H9 (cell line): Measurements from ENCODE around the gene SLC25A40. TPM values are rescaled to one million over a fixed set of nuclear protein-coding genes. Genes with fewer than 3 reads are reported as not detected.

Experiments used
- DNase-seq: peaks from one replicate; pipeline ENCODE4 v3.0.0-alpha.2; 2017
- H2AFZ ChIP-seq: one replicate; pipeline ENCODE4 v1.6.1; 2013; ENCODE audit warnings: mild to moderate bottlenecking, low read length, control low read depth, moderate library complexity
- H2AK5ac ChIP-seq: 2 replicates; pipeline ENCODE4 v1.6.1; 2013; ENCODE audit warnings: low read length, control low read depth, mixed read lengths; ENCODE audit not compliant: insufficient read length
- H2BK120ac ChIP-seq: one replicate; pipeline ENCODE4 v1.6.1; 2013; ENCODE audit warnings: low read depth, mild to moderate bottlenecking, low read length, control low read depth, inconsistent platforms; ENCODE audit not compliant: poor library complexity, severe bottlenecking
- H2BK12ac ChIP-seq: 2 replicates; pipeline ENCODE4 v1.6.1; 2013; ENCODE audit warnings: low read length, control low read depth, mixed read lengths, low read depth; ENCODE audit not compliant: insufficient read length
- H2BK15ac ChIP-seq: 2 replicates; pipeline ENCODE4 v1.6.1; 2013; ENCODE audit warnings: low read depth, low read length, control low read depth
- H2BK20ac ChIP-seq: one replicate; pipeline ENCODE4 v1.6.1; 2013; ENCODE audit warnings: low read depth, mild to moderate bottlenecking, low read length, control low read depth, inconsistent platforms; ENCODE audit not compliant: poor library complexity, severe bottlenecking
- H2BK5ac ChIP-seq: 2 replicates; pipeline ENCODE4 v1.6.1; 2013; ENCODE audit warnings: low read length, control low read depth, mixed read lengths; ENCODE audit not compliant: insufficient read length
- H3K14ac ChIP-seq: 2 replicates; pipeline ENCODE4 v1.6.1; 2013; ENCODE audit warnings: low read length, control low read depth; ENCODE audit not compliant: insufficient read depth
- H3K18ac ChIP-seq: 2 replicates; pipeline ENCODE4 v1.6.1; 2013; ENCODE audit warnings: low read depth, mild to moderate bottlenecking, mixed read lengths, low read length, control low read depth; ENCODE audit not compliant: insufficient read length
- H3K23ac ChIP-seq: 2 replicates; pipeline ENCODE4 v1.6.1; 2013; ENCODE audit warnings: low read length, control low read depth, mixed read lengths, low read depth; ENCODE audit not compliant: insufficient read length
- H3K23me2 ChIP-seq: 2 replicates; pipeline ENCODE4 v1.6.1; 2013; ENCODE audit warnings: low read depth, mild to moderate bottlenecking, mixed read lengths, low read length, control low read depth; ENCODE audit not compliant: insufficient read length, poor library complexity, severe bottlenecking
- H3K27ac ChIP-seq: 2 replicates; pipeline ENCODE4 v1.5.1; 2013; ENCODE audit warnings: low read length, control low read depth, mixed read lengths, low read depth; ENCODE audit not compliant: insufficient read length
- H3K27me3 ChIP-seq: 2 replicates; pipeline ENCODE4 v1.6.1; 2013; ENCODE audit warnings: low read length, control low read depth, inconsistent platforms; ENCODE audit not compliant: insufficient read depth
- H3K4ac ChIP-seq: 2 replicates; pipeline ENCODE4 v1.6.1; 2013; ENCODE audit warnings: low read depth, mild to moderate bottlenecking, control low read depth, inconsistent platforms, low read length, moderate library complexity
- H3K4me1 ChIP-seq: 2 replicates; pipeline ENCODE4 v1.6.1; 2013; ENCODE audit warnings: low read length, control low read depth, inconsistent platforms; ENCODE audit not compliant: insufficient read depth
- H3K4me2 ChIP-seq: 2 replicates; pipeline ENCODE4 v1.6.1; 2013; ENCODE audit warnings: low read length, control low read depth, mixed read lengths; ENCODE audit not compliant: insufficient read length, insufficient read depth
- H3K56ac ChIP-seq: 2 replicates; pipeline ENCODE4 v1.6.1; 2013; ENCODE audit warnings: low read depth, mild to moderate bottlenecking, mixed read lengths, low read length, control low read depth; ENCODE audit not compliant: insufficient read length
- H3K79me1 ChIP-seq: 2 replicates; pipeline ENCODE4 v1.6.1; 2013; ENCODE audit warnings: low read depth, mild to moderate bottlenecking, moderate library complexity, low read length, control low read depth, inconsistent platforms; ENCODE audit not compliant: insufficient read depth, poor library complexity, severe bottlenecking
- H3K79me2 ChIP-seq: 2 replicates; pipeline ENCODE4 v1.6.1; 2013; ENCODE audit warnings: low read length, control low read depth, inconsistent platforms; ENCODE audit not compliant: insufficient read depth
- H3K9ac ChIP-seq: 2 replicates; pipeline ENCODE4 v1.6.1; 2013; ENCODE audit warnings: low read length, control low read depth, mixed read lengths; ENCODE audit not compliant: insufficient read length; ENCODE audit errors: extremely low read depth
- H3K9me3 ChIP-seq: one replicate; pipeline ENCODE4 v1.6.1; 2013; ENCODE audit warnings: low read depth, low read length, inconsistent platforms; ENCODE audit not compliant: control insufficient read depth
- H3T11ph ChIP-seq: one replicate; pipeline ENCODE4 v1.6.1; 2013; ENCODE audit warnings: mild to moderate bottlenecking, low read length, control low read depth, inconsistent platforms
- H4K20me1 ChIP-seq: one replicate; pipeline ENCODE4 v1.6.1; 2013; ENCODE audit not compliant: control insufficient read depth, insufficient read length, insufficient read depth
- H4K5ac ChIP-seq: 2 replicates; pipeline ENCODE4 v1.6.1; 2013; ENCODE audit warnings: low read depth, mild to moderate bottlenecking, mixed read lengths, low read length, control low read depth; ENCODE audit not compliant: insufficient read length
- H4K8ac ChIP-seq: replicated peaks from 2 replicates; pipeline ENCODE4 v1.6.1; 2013; ENCODE audit warnings: low read length, control low read depth, mixed read lengths, low read depth; ENCODE audit not compliant: insufficient read length
- H4K91ac ChIP-seq: 2 replicates; pipeline ENCODE4 v1.6.1; 2013; ENCODE audit warnings: low read depth, mild to moderate bottlenecking, moderate library complexity, mixed read lengths, low read length, control low read depth; ENCODE audit not compliant: insufficient read length
- H3K27ac Mint-ChIP-seq, 3 experiments: 2 replicates in 2 of 3; 3 replicates in 1 of 3; pipeline ENCODE4 v1.8.0; 2020 to 2021; ENCODE audit warnings: mixed read lengths in 3 of 3, mild to moderate bottlenecking in 1 of 3, moderate library complexity in 1 of 3
- H3K27me3 Mint-ChIP-seq: 2 replicates; pipeline ENCODE4 v1.8.0; 2021; ENCODE audit warnings: low read depth, mild to moderate bottlenecking, moderate library complexity, mixed read lengths
- H3K36me3 Mint-ChIP-seq, 3 experiments: 2 replicates in 2 of 3; 3 replicates in 1 of 3; pipeline ENCODE4 v1.8.0; 2020 to 2021; ENCODE audit warnings: low read depth in 3 of 3, mixed read lengths in 3 of 3; ENCODE audit not compliant: insufficient read depth in 1 of 3
- H3K4me1 Mint-ChIP-seq, 2 experiments: 2 replicates each; pipeline ENCODE4 v1.8.0; 2020; ENCODE audit warnings: mixed read lengths in 2 of 2
- H3K4me3 Mint-ChIP-seq, 2 experiments: 2 replicates in 1 of 2; 3 replicates in 1 of 2; pipeline ENCODE4 v1.8.0; 2020 to 2021; ENCODE audit warnings: mild to moderate bottlenecking in 2 of 2, mixed read lengths in 2 of 2, moderate library complexity in 1 of 2
- H3K9me3 Mint-ChIP-seq, 2 experiments: 2 replicates in 1 of 2; 3 replicates in 1 of 2; pipeline ENCODE4 v1.8.0; 2020; ENCODE audit warnings: mild to moderate bottlenecking in 2 of 2, mixed read lengths in 2 of 2, moderate library complexity in 1 of 2
- WGBS: extraction: QIAGEN DNeasy Blood & Tissue Kit; methylation state at CpG from one replicate; pipeline ENCODE4 v1.1.7; 2013; ENCODE audit warnings: missing lambda C conversion rate, low lambda C conversion rate, mixed read lengths; ENCODE audit not compliant: insufficient read length; ENCODE audit errors: extremely low coverage; 5-methylcytosine and 5-hydroxymethylcytosine counted together
- total RNA-seq: library from RNA; stranded (reverse); gene quantifications from 2 replicates; pipeline ENCODE4 v1.2.1, GENCODE V29; 2021
- TF ChIP-seq, protein P1 (sequence below): fragments of 200-600 bp; sonication (generic); conservative IDR thresholded peaks from 3 replicates; pipeline ENCODE4 v1.8.0; 2021; ENCODE audit warnings: antibody characterized with exemption, mild to moderate bottlenecking

The SLC25A40 gene
- total RNA-seq, 1 experiment from 2014 or later = 10.4 TPM

GRCh38 chr7:87878208-87878735 lies 2.1 kb upstream of the SLC25A40 start:
- H2BK5ac ChIP-seq = no peak overlapping the region
- no peak overlapping the region for H2BK20ac ChIP-seq
- no peak overlapping the region; a peak in 1 of 7 replicates for H3K27ac Mint-ChIP-seq
- no peak overlapping the region for H4K8ac ChIP-seq
- no peak overlapping the region for H3K14ac ChIP-seq
- no peaks in the 10 kb centered on the region for H3K4me1 ChIP-seq
- peak overlapping the region; percentile 94 to 99 for H3K4me3 Mint-ChIP-seq
- no peak overlapping the region for H2AFZ ChIP-seq
- TF ChIP-seq, protein P1, sequence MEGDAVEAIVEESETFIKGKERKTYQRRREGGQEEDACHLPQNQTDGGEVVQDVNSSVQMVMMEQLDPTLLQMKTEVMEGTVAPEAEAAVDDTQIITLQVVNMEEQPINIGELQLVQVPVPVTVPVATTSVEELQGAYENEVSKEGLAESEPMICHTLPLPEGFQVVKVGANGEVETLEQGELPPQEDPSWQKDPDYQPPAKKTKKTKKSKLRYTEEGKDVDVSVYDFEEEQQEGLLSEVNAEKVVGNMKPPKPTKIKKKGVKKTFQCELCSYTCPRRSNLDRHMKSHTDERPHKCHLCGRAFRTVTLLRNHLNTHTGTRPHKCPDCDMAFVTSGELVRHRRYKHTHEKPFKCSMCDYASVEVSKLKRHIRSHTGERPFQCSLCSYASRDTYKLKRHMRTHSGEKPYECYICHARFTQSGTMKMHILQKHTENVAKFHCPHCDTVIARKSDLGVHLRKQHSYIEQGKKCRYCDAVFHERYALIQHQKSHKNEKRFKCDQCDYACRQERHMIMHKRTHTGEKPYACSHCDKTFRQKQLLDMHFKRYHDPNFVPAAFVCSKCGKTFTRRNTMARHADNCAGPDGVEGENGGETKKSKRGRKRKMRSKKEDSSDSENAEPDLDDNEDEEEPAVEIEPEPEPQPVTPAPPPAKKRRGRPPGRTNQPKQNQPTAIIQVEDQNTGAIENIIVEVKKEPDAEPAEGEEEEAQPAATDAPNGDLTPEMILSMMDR = no peak
- no peak overlapping the region for H3K56ac ChIP-seq
- peak overlapping the region; percentile 49 for H3K4me2 ChIP-seq
- H3K79me2 ChIP-seq = peaks cover 25% of the 10 kb centered on the region; the same call in 1 of the 2 replicates
- H3K9me3 ChIP-seq = no peaks in the 10 kb centered on the region
- no peak overlapping the region for H2BK15ac ChIP-seq
- H2AK5ac ChIP-seq = no peak overlapping the region
- peaks cover 22 to 25% of the 10 kb centered on the region in 2 experiments for H3K4me1 Mint-ChIP-seq
- no peak overlapping the region for H3K27ac ChIP-seq
- no peak overlapping the region for H2BK12ac ChIP-seq
- no peak overlapping the region for H3K23ac ChIP-seq
- H2BK120ac ChIP-seq = no peak overlapping the region
- H3K4ac ChIP-seq = no peak overlapping the region
- H3K23me2 ChIP-seq = peaks cover 8% of the 10 kb centered on the region
- H3K9ac ChIP-seq = no peak overlapping the region
- no peak overlapping the region for H4K5ac ChIP-seq
- H4K20me1 ChIP-seq = no peaks in the 10 kb centered on the region
- H3T11ph ChIP-seq = no peak overlapping the region
- H3K27me3 ChIP-seq = no peaks in the 10 kb centered on the region
- no peaks in the 10 kb centered on the region; a peak in 1 of 5 replicates for H3K9me3 Mint-ChIP-seq
- no peak overlapping the region for H3K18ac ChIP-seq
- WGBS = no CpG with 5 or more reads among the region's 3 CpGs
- H3K27me3 Mint-ChIP-seq = no peaks in the 10 kb centered on the region; the same call in 1 of the 2 replicates
- peaks cover 14 to 42% (median 32%) of the 10 kb centered on the region in 3 experiments for H3K36me3 Mint-ChIP-seq
- no peak for DNase-seq
- no peaks in the 10 kb centered on the region for H3K79me1 ChIP-seq
- no peak overlapping the region for H4K91ac ChIP-seq
